Fibroblast of lung (primary cell): Measurements from ENCODE around the gene PER2. TPM values are rescaled to one million over a fixed set of nuclear protein-coding genes. Genes with fewer than 3 reads are reported as not detected.

Experiments used
- DNase-seq, 2 donors: peaks; one replicate each; pipeline versions ENCODE4 v3.0.0 to v3.0.0-alpha.2; 2010; ENCODE audit warnings: low read depth in 2 of 2
- H2AFZ ChIP-seq: 2 replicates; pipeline ENCODE4 v1.5.1; 2012; ENCODE audit warnings: low read length, control low read depth, inconsistent platforms
- H3K27ac ChIP-seq: 2 replicates; pipeline ENCODE4 v1.5.1; 2011; ENCODE audit warnings: low read length, control low read depth; ENCODE audit not compliant: insufficient read depth
- H3K27me3 ChIP-seq: 2 replicates; pipeline ENCODE4 v1.5.1; 2011; ENCODE audit warnings: mild to moderate bottlenecking, low read length; ENCODE audit not compliant: control insufficient read depth, insufficient read depth
- H3K36me3 ChIP-seq: 2 replicates; pipeline ENCODE4 v1.5.1; 2011; ENCODE audit warnings: low read length; ENCODE audit not compliant: control insufficient read depth, insufficient read depth
- H3K4me1 ChIP-seq: 2 replicates; pipeline ENCODE4 v1.5.1; 2011; ENCODE audit warnings: low read length; ENCODE audit not compliant: control insufficient read depth, insufficient read depth; ENCODE audit errors: extremely low read depth
- H3K4me2 ChIP-seq: 2 replicates; pipeline ENCODE4 v1.5.1; 2011; ENCODE audit warnings: low read length, control low read depth; ENCODE audit not compliant: insufficient read depth; ENCODE audit errors: extremely low read depth
- H3K4me3 ChIP-seq, 4 experiments: fragments of 200-600 bp in 1 of 4; sonication (generic) in 1 of 4; replicated peaks in 1 of 4; 2 replicates each; pipeline ENCODE4 v1.5.1; 2011 to 2016; ENCODE audit warnings: low read length in 4 of 4, low read depth in 3 of 4, mild to moderate bottlenecking in 3 of 4, control low read depth in 2 of 4, inconsistent platforms in 1 of 4, mixed read lengths in 1 of 4; ENCODE audit not compliant: insufficient read depth in 1 of 4; ENCODE audit errors: control extremely low read depth in 1 of 4
- H3K79me2 ChIP-seq: 2 replicates; pipeline ENCODE4 v1.5.1; 2012; ENCODE audit warnings: mild to moderate bottlenecking, low read length, inconsistent platforms; ENCODE audit not compliant: control insufficient read depth, insufficient read depth
- H3K9ac ChIP-seq: 2 replicates; pipeline ENCODE4 v1.5.1; 2011; ENCODE audit warnings: mild to moderate bottlenecking, low read length, control low read depth; ENCODE audit not compliant: insufficient read depth
- H3K9me3 ChIP-seq: 2 replicates; pipeline ENCODE4 v1.5.1; 2012; ENCODE audit warnings: low read depth, low read length; ENCODE audit not compliant: control insufficient read depth, insufficient read depth
- H4K20me1 ChIP-seq: 2 replicates; pipeline ENCODE4 v1.5.1; 2011; ENCODE audit warnings: low read length; ENCODE audit not compliant: control insufficient read depth, insufficient read depth; ENCODE audit errors: extremely low read depth
- CTCF ChIP-seq, 2 donors: IDR thresholded peaks in 1 of 2; conservative IDR thresholded peaks in 1 of 2; 1 replicate in 1 of 2; 2 replicates in 1 of 2; pipeline ENCODE4 v1.5.1; 2011 to 2012; ENCODE audit warnings: low read length in 2 of 2, control low read depth in 1 of 2, inconsistent platforms in 1 of 2, low read depth in 1 of 2, mild to moderate bottlenecking in 1 of 2
- EZH2 ChIP-seq: IDR thresholded peaks from 2 replicates; pipeline ENCODE4 v1.5.1; 2012; ENCODE audit warnings: low read length, control low read depth, mild to moderate bottlenecking; ENCODE audit errors: missing control alignments
- polyA plus RNA-seq, 2 donors: library from polyadenylated mRNA; depleted of rRNA in 1 of 2; stranded (reverse) in 1 of 2; unstranded in 1 of 2; fragments of >200 nt; gene quantifications; 2 replicates each; pipeline ENCODE4 v1.2.1, GENCODE V29; 2011 to 2012; ENCODE audit warnings: missing spikeins in 1 of 2
- total RNA-seq: library from RNA; depleted of rRNA; stranded (reverse); fragments of >200 nt; gene quantifications from 2 replicates; pipeline ENCODE4 v1.2.1, GENCODE V29; 2014

PER2 gene
- total and polyA plus RNA-seq, 2 donors (not counting 1 experiment from before 2014, with no cell fraction given), result 1.9 to 4.6 TPM

- peak overlapping the region; percentile 26 for H2AFZ ChIP-seq
- H3K27me3 ChIP-seq, result peaks cover 4% of the 10 kb centered on the region
- H3K79me2 ChIP-seq, result no peaks in the 10 kb centered on the region
- no peak for TF ChIP-seq CTCF (conservative IDR thresholded peaks at IDR 0.05 in 1 of 2, IDR thresholded peaks at IDR 0.05 in 1 of 2; ENCODE audit: low read depth in 1 of 2, low read length in 2 of 2)
- no peaks in the 10 kb centered on the region for H4K20me1 ChIP-seq
- H3K4me1 ChIP-seq, result no peaks in the 10 kb centered on the region
- no peak overlapping the region for H3K27ac ChIP-seq
- H3K4me3 ChIP-seq, result no peak overlapping the region
- no peak overlapping the region for H3K4me2 ChIP-seq
- no peaks in the 10 kb centered on the region for H3K36me3 ChIP-seq
- H3K9me3 ChIP-seq, result no peaks in the 10 kb centered on the region
- no peak for DNase-seq
- H3K9ac ChIP-seq, result no peak overlapping the region
These were observed 68.0 kb downstream of the PER2 start for GRCh38 chr2:238220274-238220891.

GRCh38 chr2:238216651-238217184 lies 71.7 kb downstream of the PER2 start:
- H3K79me2 ChIP-seq, result no peaks in the 10 kb centered on the region
- no peaks in the 10 kb centered on the region for H3K4me1 ChIP-seq
- H3K36me3 ChIP-seq, result no peaks in the 10 kb centered on the region
- H3K27ac ChIP-seq, result no peak overlapping the region
- TF ChIP-seq EZH2, result no peak
- TF ChIP-seq CTCF (conservative IDR thresholded peaks at IDR 0.05 in 1 of 2, IDR thresholded peaks at IDR 0.05 in 1 of 2; ENCODE audit: low read depth in 1 of 2, low read length in 2 of 2), result no peak
- no peak overlapping the region for H3K4me2 ChIP-seq
- no peak for DNase-seq
- peaks cover 15% of the 10 kb centered on the region for H3K27me3 ChIP-seq
- H3K9ac ChIP-seq, result no peak overlapping the region
- no peaks in the 10 kb centered on the region for H4K20me1 ChIP-seq
- H3K4me3 ChIP-seq, result no peak overlapping the region
- H2AFZ ChIP-seq, result no peak overlapping the region
- no peaks in the 10 kb centered on the region for H3K9me3 ChIP-seq

- peaks cover 12% of the 10 kb centered on the region for H3K79me2 ChIP-seq
- no peak overlapping the region for H3K4me3 ChIP-seq
- H3K9ac ChIP-seq, result no peak overlapping the region
- H4K20me1 ChIP-seq, result no peaks in the 10 kb centered on the region
- H2AFZ ChIP-seq, result no peak overlapping the region
- H3K4me1 ChIP-seq, result no peaks in the 10 kb centered on the region
- no peaks in the 10 kb centered on the region for H3K9me3 ChIP-seq
- no peak overlapping the region for H3K27ac ChIP-seq
- no peak overlapping the region for H3K4me2 ChIP-seq
- peaks cover 18% of the 10 kb centered on the region for H3K27me3 ChIP-seq
- TF ChIP-seq EZH2 (no peak), CTCF (conservative IDR thresholded peaks at IDR 0.05 in 1 of 2, IDR thresholded peaks at IDR 0.05 in 1 of 2; ENCODE audit: low read depth in 1 of 2, low read length in 2 of 2) (no peak)
- DNase-seq, result no peak
- H3K36me3 ChIP-seq, result no peaks in the 10 kb centered on the region
These were observed 81.4 kb downstream of the PER2 start for GRCh38 chr2:238207006-238207405.
